ENCODE data around the gene PHACTR3.
A peak's percentile ranks its signal among the peaks of the same experiment; 100 is the strongest.
"Not testable (repeated sequence)": the region's sequence is repeated elsewhere in the genome, so short reads cannot be mapped to it uniquely, and the experiment has no call there.

The PHACTR3 gene

GRCh38 chr20:59603781-59604541 is at the start of gene PHACTR3:
Gene PHACTR3, plus strand, starts transcription at chr20:59604540. Its CDS starts 475 bp downstream, at chr20:59605015.
- Histone ChIP-seq H3K4me1 (ENCODE audit: control insufficient read depth in 1 of 2, insufficient read depth in 2 of 2, low read length in 2 of 2) (peaks cover 0 to 6% of the 10 kb centered on the region in 2 donors), H3K27me3 (ENCODE audit: control insufficient read depth in 1 of 2, insufficient read depth in 2 of 2, low read length in 2 of 2) (peaks cover 48 to 49% of the 10 kb centered on the region in 2 donors), H3K4me3 (ENCODE audit: low read depth in 1 of 2, low read length in 2 of 2) (peak within 1 kb of the TSS; percentile 15 to 21), H3K9ac (ENCODE audit: low read depth in 1 of 2, low read length in 2 of 2) (no peak within 1 kb of the TSS), H3K36me3 (ENCODE audit: control insufficient read depth in 1 of 2, insufficient read depth in 2 of 2, low read length in 2 of 2) (no peaks in the 10 kb centered on the region), H3K9me3 (ENCODE audit: control insufficient read depth in 1 of 2, low read length in 2 of 2) (no peaks in the 10 kb centered on the region), H3K27ac (ENCODE audit: low read depth, low read length) (no peak within 1 kb of the TSS)

GRCh38 chr20:59557733-59558529 is 46.4 kb upstream of the PHACTR3 start:
- not testable (repeated sequence) for H3K9ac ChIP-seq (ENCODE audit: low read depth in 1 of 2, low read length in 2 of 2); H3K4me3 ChIP-seq (ENCODE audit: low read depth in 1 of 2, low read length in 2 of 2); H3K36me3 ChIP-seq (ENCODE audit: control insufficient read depth in 1 of 2, insufficient read depth in 2 of 2, low read length in 2 of 2); H3K9me3 ChIP-seq (ENCODE audit: control insufficient read depth in 1 of 2, low read length in 2 of 2); H3K27me3 ChIP-seq (ENCODE audit: control insufficient read depth in 1 of 2, insufficient read depth in 2 of 2, low read length in 2 of 2); H3K27ac ChIP-seq (ENCODE audit: low read depth, low read length); H3K4me1 ChIP-seq (ENCODE audit: control insufficient read depth in 1 of 2, insufficient read depth in 2 of 2, low read length in 2 of 2)

GRCh38 chr20:59559024-59559817 is 45.1 kb upstream of the PHACTR3 start:
- no peaks in the 10 kb centered on the region for H3K9me3 ChIP-seq (ENCODE audit: control insufficient read depth in 1 of 2, low read length in 2 of 2)
- peaks cover 0 to 5% of the 10 kb centered on the region in 2 donors for H3K27me3 ChIP-seq (ENCODE audit: control insufficient read depth in 1 of 2, insufficient read depth in 2 of 2, low read length in 2 of 2)
- no peaks in the 10 kb centered on the region for H3K4me1 ChIP-seq (ENCODE audit: control insufficient read depth in 1 of 2, insufficient read depth in 2 of 2, low read length in 2 of 2)
- H3K27ac ChIP-seq (ENCODE audit: low read depth, low read length): no peak overlapping the region
- no peaks in the 10 kb centered on the region for H3K36me3 ChIP-seq (ENCODE audit: control insufficient read depth in 1 of 2, insufficient read depth in 2 of 2, low read length in 2 of 2)
- no peak overlapping the region for H3K4me3 ChIP-seq (ENCODE audit: low read depth in 1 of 2, low read length in 2 of 2)
- H3K9ac ChIP-seq (ENCODE audit: low read depth in 1 of 2, low read length in 2 of 2): no peak overlapping the region

- no peaks in the 10 kb centered on the region for H3K4me1 ChIP-seq (ENCODE audit: control insufficient read depth in 1 of 2, insufficient read depth in 2 of 2, low read length in 2 of 2)
- no peak overlapping the region for H3K27ac ChIP-seq (ENCODE audit: low read depth, low read length)
These were observed 44.5 kb upstream of the PHACTR3 start for GRCh38 chr20:59559863-59560262.

GRCh38 chr20:59560588-59561227 is 43.6 kb upstream of the PHACTR3 start:
- H3K9ac ChIP-seq (ENCODE audit: low read depth in 1 of 2, low read length in 2 of 2): no peak overlapping the region
- H3K27me3 ChIP-seq (ENCODE audit: control insufficient read depth in 1 of 2, insufficient read depth in 2 of 2, low read length in 2 of 2): peaks cover 0 to 5% of the 10 kb centered on the region in 2 donors
- no peak overlapping the region for H3K4me3 ChIP-seq (ENCODE audit: low read depth in 1 of 2, low read length in 2 of 2)
- no peaks in the 10 kb centered on the region for H3K9me3 ChIP-seq (ENCODE audit: control insufficient read depth in 1 of 2, low read length in 2 of 2)
- H3K27ac ChIP-seq (ENCODE audit: low read depth, low read length): no peak overlapping the region
- no peaks in the 10 kb centered on the region for H3K36me3 ChIP-seq (ENCODE audit: control insufficient read depth in 1 of 2, insufficient read depth in 2 of 2, low read length in 2 of 2)
- H3K4me1 ChIP-seq (ENCODE audit: control insufficient read depth in 1 of 2, insufficient read depth in 2 of 2, low read length in 2 of 2): no peaks in the 10 kb centered on the region

More at GRCh38 chr20:59559863-59560262, 44.5 kb upstream of the PHACTR3 start:
- H3K9me3 ChIP-seq (ENCODE audit: control insufficient read depth in 1 of 2, low read length in 2 of 2): no peaks in the 10 kb centered on the region
- H3K27me3 ChIP-seq (ENCODE audit: control insufficient read depth in 1 of 2, insufficient read depth in 2 of 2, low read length in 2 of 2): peaks cover 0 to 5% of the 10 kb centered on the region in 2 donors
- no peak overlapping the region for H3K9ac ChIP-seq (ENCODE audit: low read depth in 1 of 2, low read length in 2 of 2)
- no peaks in the 10 kb centered on the region for H3K36me3 ChIP-seq (ENCODE audit: control insufficient read depth in 1 of 2, insufficient read depth in 2 of 2, low read length in 2 of 2)
- no peak overlapping the region for H3K4me3 ChIP-seq (ENCODE audit: low read depth in 1 of 2, low read length in 2 of 2)

GRCh38 chr20:59561228-59561605 is 43.1 kb upstream of the PHACTR3 start:
- no peak overlapping the region for H3K27ac ChIP-seq (ENCODE audit: low read depth, low read length)
- H3K9me3 ChIP-seq (ENCODE audit: control insufficient read depth in 1 of 2, low read length in 2 of 2): no peaks in the 10 kb centered on the region
- H3K9ac ChIP-seq (ENCODE audit: low read depth in 1 of 2, low read length in 2 of 2): no peak overlapping the region
- peaks cover 0 to 5% of the 10 kb centered on the region in 2 donors for H3K27me3 ChIP-seq (ENCODE audit: control insufficient read depth in 1 of 2, insufficient read depth in 2 of 2, low read length in 2 of 2)
- no peak overlapping the region for H3K4me3 ChIP-seq (ENCODE audit: low read depth in 1 of 2, low read length in 2 of 2)
- no peaks in the 10 kb centered on the region for H3K4me1 ChIP-seq (ENCODE audit: control insufficient read depth in 1 of 2, insufficient read depth in 2 of 2, low read length in 2 of 2)
- H3K36me3 ChIP-seq (ENCODE audit: control insufficient read depth in 1 of 2, insufficient read depth in 2 of 2, low read length in 2 of 2): no peaks in the 10 kb centered on the region

GRCh38 chr20:59561614-59562277 is 42.6 kb upstream of the PHACTR3 start:
- Histone ChIP-seq H3K27ac (ENCODE audit: low read depth, low read length) (no peak overlapping the region), H3K9me3 (ENCODE audit: control insufficient read depth in 1 of 2, low read length in 2 of 2) (no peaks in the 10 kb centered on the region), H3K4me3 (ENCODE audit: low read depth in 1 of 2, low read length in 2 of 2) (no peak overlapping the region), H3K9ac (ENCODE audit: low read depth in 1 of 2, low read length in 2 of 2) (no peak overlapping the region), H3K4me1 (ENCODE audit: control insufficient read depth in 1 of 2, insufficient read depth in 2 of 2, low read length in 2 of 2) (no peaks in the 10 kb centered on the region), H3K27me3 (ENCODE audit: control insufficient read depth in 1 of 2, insufficient read depth in 2 of 2, low read length in 2 of 2) (peaks cover 0 to 5% of the 10 kb centered on the region in 2 donors), H3K36me3 (ENCODE audit: control insufficient read depth in 1 of 2, insufficient read depth in 2 of 2, low read length in 2 of 2) (no peaks in the 10 kb centered on the region)

GRCh38 chr20:59564171-59564570 is 40.2 kb upstream of the PHACTR3 start:
- Histone ChIP-seq H3K36me3 (ENCODE audit: control insufficient read depth in 1 of 2, insufficient read depth in 2 of 2, low read length in 2 of 2) (no peaks in the 10 kb centered on the region), H3K27me3 (ENCODE audit: control insufficient read depth in 1 of 2, insufficient read depth in 2 of 2, low read length in 2 of 2) (peaks cover 5% of the 10 kb centered on the region in 2 donors), H3K4me1 (ENCODE audit: control insufficient read depth in 1 of 2, insufficient read depth in 2 of 2, low read length in 2 of 2) (no peaks in the 10 kb centered on the region), H3K9ac (ENCODE audit: low read depth in 1 of 2, low read length in 2 of 2) (no peak overlapping the region), H3K4me3 (ENCODE audit: low read depth in 1 of 2, low read length in 2 of 2) (no peak overlapping the region), H3K9me3 (ENCODE audit: control insufficient read depth in 1 of 2, low read length in 2 of 2) (no peaks in the 10 kb centered on the region), H3K27ac (ENCODE audit: low read depth, low read length) (no peak overlapping the region)

- Histone ChIP-seq H3K27me3 (ENCODE audit: control insufficient read depth in 1 of 2, insufficient read depth in 2 of 2, low read length in 2 of 2) (peaks cover 5% of the 10 kb centered on the region in 2 donors), H3K4me1 (ENCODE audit: control insufficient read depth in 1 of 2, insufficient read depth in 2 of 2, low read length in 2 of 2) (no peaks in the 10 kb centered on the region)
These were observed 39.4 kb upstream of the PHACTR3 start for GRCh38 chr20:59564943-59565342.

More at GRCh38 chr20:59564943-59565342, 39.4 kb upstream of the PHACTR3 start:
- H3K9ac ChIP-seq (ENCODE audit: low read depth in 1 of 2, low read length in 2 of 2): no peak overlapping the region
- H3K9me3 ChIP-seq (ENCODE audit: control insufficient read depth in 1 of 2, low read length in 2 of 2): no peaks in the 10 kb centered on the region
- no peaks in the 10 kb centered on the region for H3K36me3 ChIP-seq (ENCODE audit: control insufficient read depth in 1 of 2, insufficient read depth in 2 of 2, low read length in 2 of 2)
- H3K4me3 ChIP-seq (ENCODE audit: low read depth in 1 of 2, low read length in 2 of 2): no peak overlapping the region
- no peak overlapping the region for H3K27ac ChIP-seq (ENCODE audit: low read depth, low read length)
